IMR-90 (cell line): ENCODE results near the gene TNRC18. TPM values are rescaled to one million over a fixed set of nuclear protein-coding genes. Genes with fewer than 3 reads are reported as not detected.

Experiments
- ATAC-seq: fragments of 200-7000 bp; cut with Tn5 transposase; 2 replicates; pipeline ENCODE4 v1.9.1; 2020; ENCODE audit warnings: low read depth, mild to moderate bottlenecking, moderate library complexity
- BruUV-seq: library from RNA; stranded (reverse); fragments of 400-500 nt; replicated peaks from 2 replicates; lab custom pipeline; 2021; lab: Mats Ljungman, UMichigan
- CTCF ChIA-PET: fragments of 300-600 bp; formaldehyde crosslinking; extraction: SDS; loops from one replicate; lab custom pipeline; 2021; ENCODE audit warnings: antibody characterized with exemption; lab: Yijun Ruan, JAX
- POLR2A ChIA-PET: fragments of 300-600 bp; sonication (Branson Sonifier 250); formaldehyde crosslinking; loops from one replicate; lab custom pipeline; 2022; ENCODE audit warnings: antibody characterized with exemption; ENCODE audit not compliant: unreplicated experiment; lab: Charles Lee
- DNase-seq: peaks from one replicate; pipeline ENCODE4 v3.0.0; 2013
- H2AFZ ChIP-seq: replicated peaks from 2 replicates; pipeline ENCODE3; 2013; ENCODE audit warnings: low read length, mild to moderate bottlenecking; ENCODE audit not compliant: poor library complexity
- H2AK5ac ChIP-seq: 2 replicates; pipeline ENCODE4 v1.6.1; 2013; ENCODE audit warnings: low read depth, low read length, inconsistent platforms
- H2AK9ac ChIP-seq: replicated peaks from 2 replicates; pipeline ENCODE3; 2013; ENCODE audit warnings: mild to moderate bottlenecking, low read depth, low read length, moderate library complexity; ENCODE audit not compliant: poor library complexity
- H2BK120ac ChIP-seq: 2 replicates; pipeline ENCODE4 v1.6.1; 2013; ENCODE audit warnings: low read depth, low read length, inconsistent platforms
- H2BK15ac ChIP-seq: 3 replicates; pipeline ENCODE4 v1.6.1; 2013; ENCODE audit warnings: low read depth, low read length, inconsistent platforms
- H2BK20ac ChIP-seq: 2 replicates; pipeline ENCODE4 v1.6.1; 2013; ENCODE audit warnings: low read depth, mild to moderate bottlenecking, inconsistent platforms, low read length, moderate library complexity
- H2BK5ac ChIP-seq: 2 replicates; pipeline ENCODE4 v1.6.1; 2013; ENCODE audit warnings: mild to moderate bottlenecking, low read depth, low read length, inconsistent platforms; ENCODE audit not compliant: poor library complexity, severe bottlenecking
- H3K14ac ChIP-seq: replicated peaks from 2 replicates; pipeline ENCODE4 v1.6.1; 2013; ENCODE audit warnings: low read depth, low read length, inconsistent platforms
- H3K18ac ChIP-seq: 2 replicates; pipeline ENCODE4 v1.6.1; 2013; ENCODE audit warnings: low read depth, low read length, control low read depth
- H3K23ac ChIP-seq: 2 replicates; pipeline ENCODE4 v1.6.1; 2013; ENCODE audit warnings: low read depth, low read length, inconsistent platforms
- H3K27ac ChIP-seq: 2 replicates; pipeline ENCODE4 v1.5.1; 2013; ENCODE audit warnings: mild to moderate bottlenecking, control low read depth, low read length; ENCODE audit not compliant: insufficient read depth
- H3K27me3 ChIP-seq: 2 replicates; pipeline ENCODE4 v1.6.1; 2013; ENCODE audit warnings: low read length; ENCODE audit not compliant: control insufficient read depth, insufficient read depth
- H3K36me3 ChIP-seq: 2 replicates; pipeline ENCODE4 v1.6.1; 2013; ENCODE audit warnings: low read length, mixed read lengths; ENCODE audit not compliant: control insufficient read depth, insufficient read depth
- H3K4ac ChIP-seq: 2 replicates; pipeline ENCODE4 v1.6.1; 2013; ENCODE audit warnings: low read depth, low read length, inconsistent platforms
- H3K4me1 ChIP-seq: 2 replicates; pipeline ENCODE4 v1.6.1; 2013; ENCODE audit warnings: low read length, mixed read lengths; ENCODE audit not compliant: control insufficient read depth, insufficient read depth
- H3K4me2 ChIP-seq: 2 replicates; pipeline ENCODE4 v1.6.1; 2013; ENCODE audit warnings: low read depth, mild to moderate bottlenecking, control low read depth, low read length, moderate library complexity
- H3K4me3 ChIP-seq: 2 replicates; pipeline ENCODE4 v1.5.1; 2013; ENCODE audit warnings: low read depth, mild to moderate bottlenecking, control low read depth, low read length, moderate library complexity; ENCODE audit not compliant: insufficient read depth
- H3K56ac ChIP-seq: 2 replicates; pipeline ENCODE4 v1.6.1; 2013; ENCODE audit warnings: low read length, inconsistent platforms; ENCODE audit not compliant: insufficient read depth; ENCODE audit errors: extremely low read depth
- H3K79me1 ChIP-seq, 2 experiments: 2 replicates each; pipeline ENCODE4 v1.6.1; 2013; ENCODE audit warnings: low read length in 2 of 2, inconsistent platforms in 1 of 2, low read depth in 1 of 2
- H3K9ac ChIP-seq: 2 replicates; pipeline ENCODE4 v1.6.1; 2013; ENCODE audit warnings: low read depth, low read length, control low read depth
- H3K9me1 ChIP-seq: 2 replicates; pipeline ENCODE4 v1.6.1; 2013; ENCODE audit warnings: low read length, inconsistent platforms; ENCODE audit not compliant: insufficient read depth
- H3K9me3 ChIP-seq: 2 replicates; pipeline ENCODE4 v1.6.1; 2013; ENCODE audit warnings: low read length; ENCODE audit not compliant: control insufficient read depth, insufficient read depth
- H4K20me1 ChIP-seq: 2 replicates; pipeline ENCODE4 v1.6.1; 2013; ENCODE audit warnings: low read length, inconsistent platforms; ENCODE audit not compliant: insufficient read depth
- H4K5ac ChIP-seq: 2 replicates; pipeline ENCODE4 v1.6.1; 2013; ENCODE audit warnings: mild to moderate bottlenecking, low read depth, low read length, control low read depth
- H4K8ac ChIP-seq, 2 experiments: 2 replicates each; pipeline ENCODE4 v1.6.1; 2013; ENCODE audit warnings: low read depth in 2 of 2, low read length in 2 of 2, control low read depth in 1 of 2, inconsistent platforms in 1 of 2
- H4K91ac ChIP-seq: 2 replicates; pipeline ENCODE4 v1.6.1; 2013; ENCODE audit warnings: low read depth, low read length, inconsistent platforms; ENCODE audit not compliant: insufficient read depth
- NFE2L2 ChIP-seq: fragments of 150-350 bp; IDR thresholded peaks from 2 replicates; pipeline ENCODE4 v1.6.1; 2016; ENCODE audit warnings: low read depth, mild to moderate bottlenecking, low read length
- RCOR1 ChIP-seq: IDR thresholded peaks from 2 replicates; pipeline ENCODE4 v1.6.1; 2012; ENCODE audit warnings: mild to moderate bottlenecking, low read length, improper control_type of control experiment; ENCODE audit not compliant: insufficient replicate concordance
- WGBS, 2 experiments: methylation state at CpG; one replicate each; pipeline versions ENCODE4 v1.1.5 to v1.1.7; 2013; ENCODE audit warnings: missing lambda C conversion rate in 2 of 2; ENCODE audit not compliant: insufficient read length in 1 of 2; ENCODE audit errors: extremely low coverage in 2 of 2; 5-methylcytosine and 5-hydroxymethylcytosine counted together
- dilution Hi-C: fragments of 300-500 bp; cut with HindIII; formaldehyde crosslinking; loops from one replicate; pipeline ENCODE4 v1.14.3; 2018; ENCODE audit warnings: low sequenced_read_pairs; ENCODE audit not compliant: unreplicated experiment
- in situ Hi-C: fragments of 300-500 bp; cut with MboI; formaldehyde crosslinking; loops from 3 replicates; pipeline ENCODE4 v1.14.3; 2019; ENCODE audit warnings: low sequenced_read_pairs, inconsistent platforms, mixed read lengths
- intact Hi-C: fragments of 100-400 bp; cut with micrococcal nuclease; formaldehyde crosslinking; loops from 2 replicates; pipeline ENCODE4 v1.10.0; 2022
- polyA plus RNA-seq, 3 experiments: library from polyadenylated mRNA; depleted of rRNA; stranded (reverse); fragments of >200 nt; gene quantifications; 2 replicates each; pipeline ENCODE4 v1.2.3, GENCODE V29; 2012; ENCODE audit warnings: low replicate concordance in 1 of 3
- total RNA-seq: library from RNA; depleted of rRNA; stranded (reverse); fragments of >200 nt; gene quantifications from 2 replicates; pipeline ENCODE4 v1.2.3, GENCODE V29; 2012
- TF ChIP-seq, protein P1 (sequence below): fragments of 150-350 bp; IDR thresholded peaks from 2 replicates; pipeline ENCODE4 v1.6.1; 2017; ENCODE audit warnings: mild to moderate bottlenecking, antibody characterized with exemption, low read length, low read depth

Gene TNRC18
- total and polyA plus RNA-seq, 2 of the 4 experiments (the other 2 are of a cell fraction) = 4.7 to 29.6 TPM

DNA sequence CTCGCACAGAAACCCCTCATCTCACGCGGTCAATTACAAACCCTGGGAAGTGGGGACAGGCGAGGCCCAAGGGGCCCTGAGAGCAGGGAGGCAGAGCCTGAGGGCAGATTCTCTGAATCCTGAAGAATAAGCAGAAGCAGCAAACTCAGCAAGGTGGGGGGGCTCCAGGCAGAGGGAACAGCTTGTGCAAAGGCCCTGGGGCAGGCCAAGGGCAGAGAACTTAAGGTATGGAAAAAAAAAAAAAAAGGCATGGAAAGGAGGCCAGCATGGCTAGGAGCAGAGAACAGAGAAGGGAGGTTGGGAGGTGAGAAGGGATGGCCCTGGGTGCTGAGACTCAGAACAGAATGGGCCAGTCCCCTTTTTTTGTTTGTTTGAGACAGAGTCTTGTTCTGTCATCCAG, 32.8 kb upstream of the TNRC18 start:
- Histone ChIP-seq H2AFZ (no peak overlapping the region), H3K79me1 (no peaks in the 10 kb centered on the region), H4K5ac (no peak overlapping the region), H3K27ac (no peak overlapping the region), H4K91ac (no peak overlapping the region), H2BK5ac (no peak overlapping the region), H2BK20ac (no peak overlapping the region), H3K14ac (no peak overlapping the region), H3K4me1 (no peaks in the 10 kb centered on the region), H4K8ac (no peak overlapping the region), H3K36me3 (no peaks in the 10 kb centered on the region), H4K20me1 (no peaks in the 10 kb centered on the region; the same call in 1 of the 2 replicates), H3K4me2 (no peak overlapping the region), H3K4ac (no peak overlapping the region), H3K27me3 (no peaks in the 10 kb centered on the region), H3K9me3 (no peaks in the 10 kb centered on the region), H3K18ac (no peak overlapping the region), H3K9me1 (0 out of 2 replicates have a peak, but pooled peaks cover 2% of the 10 kb centered on the region), H2BK120ac (no peak overlapping the region), H2BK15ac (no peak overlapping the region), H3K4me3 (no peak overlapping the region), H2AK9ac (no peak overlapping the region), H3K9ac (no peak overlapping the region), H3K23ac (no peak overlapping the region), H2AK5ac (no peak overlapping the region), H3K56ac (no peak overlapping the region)
- ATAC-seq = no peak
- BruUV-seq = no TSS peak
- dilution Hi-C loops = no loop called here
- TF ChIP-seq, protein P1, sequence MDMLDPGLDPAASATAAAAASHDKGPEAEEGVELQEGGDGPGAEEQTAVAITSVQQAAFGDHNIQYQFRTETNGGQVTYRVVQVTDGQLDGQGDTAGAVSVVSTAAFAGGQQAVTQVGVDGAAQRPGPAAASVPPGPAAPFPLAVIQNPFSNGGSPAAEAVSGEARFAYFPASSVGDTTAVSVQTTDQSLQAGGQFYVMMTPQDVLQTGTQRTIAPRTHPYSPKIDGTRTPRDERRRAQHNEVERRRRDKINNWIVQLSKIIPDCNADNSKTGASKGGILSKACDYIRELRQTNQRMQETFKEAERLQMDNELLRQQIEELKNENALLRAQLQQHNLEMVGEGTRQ = no peak
- TF ChIP-seq RCOR1 (no peak), NFE2L2 (no peak)
- POLR2A ChIA-PET = no interaction called here
- CTCF ChIA-PET = no interaction called here
- DNase-seq = no peak
- intact Hi-C loops = no loop called here
- WGBS, 2 experiments = no CpG with 5 or more reads among the region's 4 CpGs
- in situ Hi-C loops = loop anchor here (10.0 kb wide), 1 partner anchor 212 kb away; no protein-coding TSS in a partner anchor
